Stomach (tissue), 4 donors: ENCODE data around the gene PLEKHG5.

Experiments used
- CTCF ChIP-seq, 7 experiments: fragments of 450-650 bp in 4 of 7; fragments of 200-600 bp in 3 of 7; sonication (generic) in 3 of 7; IDR thresholded peaks; one replicate each; pipeline ENCODE4 v1.5.1; 2016 to 2019; ENCODE audit warnings: antibody characterized with exemption in 7 of 7, control low read depth in 2 of 7, mild to moderate bottlenecking in 1 of 7
- EP300 ChIP-seq: sonication (generic); formaldehyde crosslinking; IDR thresholded peaks from one replicate; pipeline ENCODE4 v1.6.1; 2017; ENCODE audit warnings: antibody characterized with exemption
- POLR2A ChIP-seq, 4 donors: fragments of 450-650 bp; IDR thresholded peaks; one replicate each; pipeline ENCODE4 v1.6.1; 2016; ENCODE audit warnings: antibody characterized with exemption in 4 of 4, control low read depth in 2 of 4, mild to moderate bottlenecking in 1 of 4, moderate library complexity in 1 of 4

DNA sequence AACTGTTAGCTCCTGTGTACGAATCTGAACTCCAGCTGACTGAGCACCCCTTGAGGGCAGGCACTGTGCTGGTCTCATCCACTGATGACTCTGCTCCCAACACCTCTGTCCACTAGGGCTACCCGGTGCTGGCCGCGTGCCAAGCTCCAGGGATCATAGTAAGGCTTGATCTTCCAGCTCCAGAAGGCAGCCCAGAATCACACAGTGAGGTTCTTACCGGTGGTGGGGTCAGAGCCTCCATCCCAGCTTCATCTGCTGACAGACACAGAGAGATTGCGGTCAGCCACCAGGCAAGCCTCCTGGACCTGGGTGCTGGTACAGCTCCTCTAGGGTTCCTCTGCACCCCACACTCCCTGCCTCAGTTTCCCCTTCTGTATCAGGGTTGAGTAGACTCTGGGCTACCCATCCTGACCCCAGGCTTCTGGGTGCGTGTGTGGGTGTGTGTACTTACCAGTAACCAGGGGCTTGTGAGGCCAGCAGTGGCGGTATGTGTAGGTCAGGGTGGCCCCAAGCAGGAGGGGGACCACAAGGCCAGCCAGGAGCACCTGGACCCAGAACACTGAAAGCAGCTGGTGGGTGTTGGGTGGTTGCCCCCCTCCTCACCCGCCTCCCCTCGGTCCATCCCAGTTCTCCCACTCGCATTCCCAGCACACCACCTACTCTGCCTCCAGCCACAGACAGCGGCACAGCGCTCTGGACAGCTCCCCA is 28.9 kb downstream of the PLEKHG5 start:
- TF ChIP-seq EP300 (no peak), CTCF (IDR thresholded peaks at IDR 0.05) (no peak), POLR2A (IDR thresholded peaks at IDR 0.05) (no peak)
